ENCODE results near the gene MRPL11. TPM values are rescaled to one million over a fixed set of nuclear protein-coding genes. Genes with fewer than 3 reads are reported as not detected.

MRPL11 gene
- total and polyA plus RNA-seq, 2 donors (not counting 1 experiment from before 2014, with no cell fraction given), result 32.7 to 35.7 TPM

- Histone ChIP-seq H3K9me3 (ENCODE audit: control insufficient read depth, insufficient read depth, low read depth, low read length) (no peaks in the 10 kb centered on the region), H3K27me3 (ENCODE audit: control insufficient read depth, insufficient read depth, low read length) (no peaks in the 10 kb centered on the region), H3K79me2 (ENCODE audit: control insufficient read depth, insufficient read depth, low read length) (peaks cover 5% of the 10 kb centered on the region), H2AFZ (ENCODE audit: low read length) (no peak overlapping the region), H3K27ac (ENCODE audit: insufficient read depth, low read length) (no peak overlapping the region), H3K4me3 (replicated peaks in 1 of 4; ENCODE audit: control extremely low read depth in 1 of 4, insufficient read depth in 1 of 4, low read depth in 3 of 4, low read length in 4 of 4) (no peak overlapping the region), H4K20me1 (ENCODE audit: control insufficient read depth, extremely low read depth, insufficient read depth, low read length) (no peaks in the 10 kb centered on the region), H3K9ac (ENCODE audit: insufficient read depth, low read length) (no peak overlapping the region), H3K4me2 (ENCODE audit: extremely low read depth, insufficient read depth, low read length) (no peak overlapping the region), H3K4me1 (ENCODE audit: control insufficient read depth, extremely low read depth, insufficient read depth, low read length) (peaks cover 3% of the 10 kb centered on the region), H3K36me3 (ENCODE audit: control insufficient read depth, insufficient read depth, low read length) (peaks cover 6% of the 10 kb centered on the region)
- TF ChIP-seq, protein P1, sequence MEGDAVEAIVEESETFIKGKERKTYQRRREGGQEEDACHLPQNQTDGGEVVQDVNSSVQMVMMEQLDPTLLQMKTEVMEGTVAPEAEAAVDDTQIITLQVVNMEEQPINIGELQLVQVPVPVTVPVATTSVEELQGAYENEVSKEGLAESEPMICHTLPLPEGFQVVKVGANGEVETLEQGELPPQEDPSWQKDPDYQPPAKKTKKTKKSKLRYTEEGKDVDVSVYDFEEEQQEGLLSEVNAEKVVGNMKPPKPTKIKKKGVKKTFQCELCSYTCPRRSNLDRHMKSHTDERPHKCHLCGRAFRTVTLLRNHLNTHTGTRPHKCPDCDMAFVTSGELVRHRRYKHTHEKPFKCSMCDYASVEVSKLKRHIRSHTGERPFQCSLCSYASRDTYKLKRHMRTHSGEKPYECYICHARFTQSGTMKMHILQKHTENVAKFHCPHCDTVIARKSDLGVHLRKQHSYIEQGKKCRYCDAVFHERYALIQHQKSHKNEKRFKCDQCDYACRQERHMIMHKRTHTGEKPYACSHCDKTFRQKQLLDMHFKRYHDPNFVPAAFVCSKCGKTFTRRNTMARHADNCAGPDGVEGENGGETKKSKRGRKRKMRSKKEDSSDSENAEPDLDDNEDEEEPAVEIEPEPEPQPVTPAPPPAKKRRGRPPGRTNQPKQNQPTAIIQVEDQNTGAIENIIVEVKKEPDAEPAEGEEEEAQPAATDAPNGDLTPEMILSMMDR (conservative IDR thresholded peaks at IDR 0.05 in 1 of 2, IDR thresholded peaks at IDR 0.05 in 1 of 2; ENCODE audit: low read depth in 1 of 2, low read length in 2 of 2), result no peak
- no peak for TF ChIP-seq EZH2 (IDR thresholded peaks at IDR 0.05; ENCODE audit: low read length, missing control alignments)
- DNase-seq (ENCODE audit: low read depth in 2 of 2), result no peak
Measured at GRCh38 chr11:66477263-66478201, 38.9 kb upstream of the MRPL11 start.

GRCh38 chr11:66476841-66477251, 38.2 kb upstream of the MRPL11 start:
- DNase-seq (ENCODE audit: low read depth in 2 of 2), result no peak
- TF ChIP-seq EZH2 (IDR thresholded peaks at IDR 0.05; ENCODE audit: low read length, missing control alignments), result no peak
- TF ChIP-seq, protein P1 (conservative IDR thresholded peaks at IDR 0.05 in 1 of 2, IDR thresholded peaks at IDR 0.05 in 1 of 2; ENCODE audit: low read depth in 1 of 2, low read length in 2 of 2), result no peak
- Histone ChIP-seq H3K79me2 (ENCODE audit: control insufficient read depth, insufficient read depth, low read length) (peaks cover 5% of the 10 kb centered on the region), H2AFZ (ENCODE audit: low read length) (no peak overlapping the region), H3K36me3 (ENCODE audit: control insufficient read depth, insufficient read depth, low read length) (peaks cover 6% of the 10 kb centered on the region), H3K4me2 (ENCODE audit: extremely low read depth, insufficient read depth, low read length) (no peak overlapping the region), H3K4me1 (ENCODE audit: control insufficient read depth, extremely low read depth, insufficient read depth, low read length) (peaks cover 3% of the 10 kb centered on the region), H3K27me3 (ENCODE audit: control insufficient read depth, insufficient read depth, low read length) (no peaks in the 10 kb centered on the region), H3K9me3 (ENCODE audit: control insufficient read depth, insufficient read depth, low read depth, low read length) (no peaks in the 10 kb centered on the region), H3K9ac (ENCODE audit: insufficient read depth, low read length) (no peak overlapping the region), H3K4me3 (replicated peaks in 1 of 4; ENCODE audit: control extremely low read depth in 1 of 4, insufficient read depth in 1 of 4, low read depth in 3 of 4, low read length in 4 of 4) (no peak overlapping the region), H3K27ac (ENCODE audit: insufficient read depth, low read length) (no peak overlapping the region), H4K20me1 (ENCODE audit: control insufficient read depth, extremely low read depth, insufficient read depth, low read length) (no peaks in the 10 kb centered on the region)

GRCh38 chr11:66476173-66476840, 37.7 kb upstream of the MRPL11 start:
- TF ChIP-seq, protein P1 (conservative IDR thresholded peaks at IDR 0.05 in 1 of 2, IDR thresholded peaks at IDR 0.05 in 1 of 2; ENCODE audit: low read depth in 1 of 2, low read length in 2 of 2), result no peak
- TF ChIP-seq EZH2 (IDR thresholded peaks at IDR 0.05; ENCODE audit: low read length, missing control alignments), result no peak
- Histone ChIP-seq H2AFZ (ENCODE audit: low read length) (no peak overlapping the region), H4K20me1 (ENCODE audit: control insufficient read depth, extremely low read depth, insufficient read depth, low read length) (no peaks in the 10 kb centered on the region)

More at GRCh38 chr11:66476173-66476840, 37.7 kb upstream of the MRPL11 start:
- H3K79me2 ChIP-seq (ENCODE audit: control insufficient read depth, insufficient read depth, low read length), result peaks cover 5% of the 10 kb centered on the region
- H3K4me2 ChIP-seq (ENCODE audit: extremely low read depth, insufficient read depth, low read length), result no peak overlapping the region
- no peak overlapping the region for H3K9ac ChIP-seq (ENCODE audit: insufficient read depth, low read length)
- no peaks in the 10 kb centered on the region for H3K9me3 ChIP-seq (ENCODE audit: control insufficient read depth, insufficient read depth, low read depth, low read length)
- H3K27ac ChIP-seq (ENCODE audit: insufficient read depth, low read length), result no peak overlapping the region
- DNase-seq (ENCODE audit: low read depth in 2 of 2), result no peak
- peaks cover 3% of the 10 kb centered on the region for H3K4me1 ChIP-seq (ENCODE audit: control insufficient read depth, extremely low read depth, insufficient read depth, low read length)
- no peak overlapping the region for H3K4me3 ChIP-seq (replicated peaks in 1 of 4; ENCODE audit: control extremely low read depth in 1 of 4, insufficient read depth in 1 of 4, low read depth in 3 of 4, low read length in 4 of 4)
- peaks cover 7% of the 10 kb centered on the region for H3K36me3 ChIP-seq (ENCODE audit: control insufficient read depth, insufficient read depth, low read length)
- no peaks in the 10 kb centered on the region for H3K27me3 ChIP-seq (ENCODE audit: control insufficient read depth, insufficient read depth, low read length)

All from fibroblast of lung (primary cell).